Measurements from ENCODE around the gene SNX13.

DNA sequence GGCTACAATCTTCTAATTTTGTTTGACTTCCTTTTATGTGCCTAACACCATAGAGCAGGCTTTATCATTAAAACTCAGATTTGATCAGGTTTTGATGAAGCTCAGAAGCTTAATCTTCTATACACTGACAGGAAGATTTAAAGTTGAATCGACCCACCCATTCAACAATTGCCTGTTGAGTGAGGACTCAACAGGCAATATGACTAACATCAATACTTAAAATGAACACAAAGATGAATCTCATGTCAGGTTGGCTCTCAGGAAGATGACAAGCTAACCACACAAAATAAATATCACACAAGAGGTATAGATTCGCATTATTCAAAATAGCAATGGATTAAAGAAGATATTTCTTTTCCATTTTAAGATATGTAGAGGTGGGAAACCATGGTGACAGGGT is 36.7 kb upstream of the SNX13 start:
- TF ChIP-seq GATA2 (IDR thresholded peaks at IDR 0.05; ENCODE audit: low read depth, low read length) (no peak), GATA3 (IDR thresholded peaks at IDR 0.05; ENCODE audit: low read depth, low read length) (no peak)
